ENCODE results near the gene TTC36.

DNA sequence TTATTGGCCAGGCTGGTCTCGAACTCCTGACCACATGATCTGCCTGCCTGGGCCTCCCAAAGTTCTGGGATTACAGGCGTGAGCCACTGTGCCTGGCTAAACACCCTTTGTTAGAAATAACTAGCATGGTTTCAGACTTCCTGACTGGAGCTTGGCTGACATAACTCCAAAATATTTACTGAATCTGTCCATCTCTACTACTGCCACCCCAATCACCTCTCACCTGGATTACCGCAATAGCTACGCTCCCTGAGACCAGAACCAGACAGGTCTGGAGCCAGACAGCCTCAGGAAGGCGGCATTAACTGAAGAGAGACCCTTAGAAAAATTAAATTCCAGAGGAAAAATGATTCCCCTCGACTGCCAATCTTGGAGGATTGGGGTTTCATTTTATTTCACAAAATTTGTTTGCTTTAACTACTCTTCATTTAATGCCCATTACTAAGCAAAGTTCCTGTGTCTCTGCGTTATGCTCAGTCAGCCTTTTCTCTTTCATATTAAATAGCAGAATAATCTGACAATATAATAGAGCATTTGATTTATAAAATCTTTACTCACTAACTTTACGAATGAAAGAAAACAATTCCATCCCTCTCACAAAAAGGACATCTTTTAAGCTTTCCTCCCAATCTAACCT is 16.9 kb downstream of the TTC36 start:
- TF ChIP-seq, protein P1, sequence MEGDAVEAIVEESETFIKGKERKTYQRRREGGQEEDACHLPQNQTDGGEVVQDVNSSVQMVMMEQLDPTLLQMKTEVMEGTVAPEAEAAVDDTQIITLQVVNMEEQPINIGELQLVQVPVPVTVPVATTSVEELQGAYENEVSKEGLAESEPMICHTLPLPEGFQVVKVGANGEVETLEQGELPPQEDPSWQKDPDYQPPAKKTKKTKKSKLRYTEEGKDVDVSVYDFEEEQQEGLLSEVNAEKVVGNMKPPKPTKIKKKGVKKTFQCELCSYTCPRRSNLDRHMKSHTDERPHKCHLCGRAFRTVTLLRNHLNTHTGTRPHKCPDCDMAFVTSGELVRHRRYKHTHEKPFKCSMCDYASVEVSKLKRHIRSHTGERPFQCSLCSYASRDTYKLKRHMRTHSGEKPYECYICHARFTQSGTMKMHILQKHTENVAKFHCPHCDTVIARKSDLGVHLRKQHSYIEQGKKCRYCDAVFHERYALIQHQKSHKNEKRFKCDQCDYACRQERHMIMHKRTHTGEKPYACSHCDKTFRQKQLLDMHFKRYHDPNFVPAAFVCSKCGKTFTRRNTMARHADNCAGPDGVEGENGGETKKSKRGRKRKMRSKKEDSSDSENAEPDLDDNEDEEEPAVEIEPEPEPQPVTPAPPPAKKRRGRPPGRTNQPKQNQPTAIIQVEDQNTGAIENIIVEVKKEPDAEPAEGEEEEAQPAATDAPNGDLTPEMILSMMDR (IDR thresholded peaks at IDR 0.05): no peak
- no peak for TF ChIP-seq EZH2 (IDR thresholded peaks at IDR 0.05)
